H1 (cell line): ENCODE measurements around the gene ZSCAN10. TPM values are rescaled to one million over a fixed set of nuclear protein-coding genes. Genes with fewer than 3 reads are reported as not detected.

ENCODE experiments used
- CTCF ChIA-PET: fragments of 300-600 bp; sonication (Branson Sonifier 250); formaldehyde crosslinking; loops from one replicate; lab custom pipeline; 2021; ENCODE audit not compliant: partially characterized antibody; lab: Charles Lee
- POLR2A ChIA-PET: fragments of 300-600 bp; sonication (Branson Sonifier 250); formaldehyde crosslinking; loops from one replicate; lab custom pipeline; 2021; ENCODE audit warnings: inconsistent platforms; ENCODE audit not compliant: partially characterized antibody; lab: Charles Lee
- DNase-seq, 2 experiments: peaks; one replicate each; pipeline versions ENCODE4 v3.0.0 to v3.0.0-alpha.2; 2010 to 2022; ENCODE audit warnings: low spot score in 2 of 2, low read depth in 1 of 2, mixed read lengths in 1 of 2
- FAIRE-seq: peaks from 2 replicates; lab custom pipeline; 2011; peaks lifted over from hg19 to GRCh38; lab: Jason Lieb, UNC
- H2AFZ ChIP-seq: 2 replicates; pipeline ENCODE4 v1.8.1; 2012; ENCODE audit warnings: low read length, inconsistent platforms
- H2AK5ac ChIP-seq: 2 replicates; pipeline ENCODE4 v1.6.1; 2013; ENCODE audit warnings: low read depth, low read length
- H2BK120ac ChIP-seq: replicated peaks from 2 replicates; pipeline ENCODE3; 2013; ENCODE audit warnings: low read depth, low read length, inconsistent platforms
- H2BK12ac ChIP-seq: 2 replicates; pipeline ENCODE4 v1.6.1; 2013; ENCODE audit warnings: low read depth, low read length
- H2BK15ac ChIP-seq: 2 replicates; pipeline ENCODE4 v1.6.1; 2013; ENCODE audit warnings: low read length
- H2BK20ac ChIP-seq: 2 replicates; pipeline ENCODE4 v1.6.1; 2013; ENCODE audit warnings: low read length
- H2BK5ac ChIP-seq: 2 replicates; pipeline ENCODE4 v1.6.1; 2013; ENCODE audit warnings: low read depth, low read length
- H3K14ac ChIP-seq: 2 replicates; pipeline ENCODE4 v1.6.1; 2013; ENCODE audit warnings: inconsistent platforms; ENCODE audit not compliant: insufficient read length
- H3K18ac ChIP-seq: 2 replicates; pipeline ENCODE4 v1.6.1; 2013; ENCODE audit warnings: low read length; ENCODE audit errors: extremely low read depth
- H3K23ac ChIP-seq: 2 replicates; pipeline ENCODE4 v1.6.1; 2013; ENCODE audit warnings: inconsistent platforms; ENCODE audit not compliant: insufficient read length
- H3K23me2 ChIP-seq: 2 replicates; pipeline ENCODE4 v1.6.1; 2013; ENCODE audit warnings: low read depth, low read length
- H3K27ac ChIP-seq: 2 replicates; pipeline ENCODE4 v1.6.1; 2011; ENCODE audit warnings: low read depth, low read length, inconsistent platforms
- H3K27me3 ChIP-seq, 4 experiments: replicated peaks in 1 of 4; 1 replicate in 1 of 4; 2 replicates in 3 of 4; pipeline versions ENCODE4 v1.6.1 to v1.8.1; 2011 to 2013; ENCODE audit warnings: low read length in 3 of 4, mild to moderate bottlenecking in 3 of 4, inconsistent platforms in 2 of 4, mixed read lengths in 2 of 4, moderate library complexity in 1 of 4; ENCODE audit not compliant: control insufficient read depth in 3 of 4, insufficient read depth in 3 of 4; ENCODE audit errors: extremely low read depth in 1 of 4
- H3K36me3 ChIP-seq, 4 experiments: 2 replicates each; pipeline versions ENCODE4 v1.6.1 to v1.8.1; 2011 to 2013; ENCODE audit warnings: mild to moderate bottlenecking in 4 of 4, low read length in 3 of 4, moderate library complexity in 2 of 4, control low read depth in 1 of 4, inconsistent platforms in 1 of 4; ENCODE audit not compliant: insufficient read depth in 4 of 4, control insufficient read depth in 2 of 4
- H3K4ac ChIP-seq: replicated peaks from 2 replicates; pipeline ENCODE3; 2013; ENCODE audit warnings: low read length, low read depth, mixed read lengths, inconsistent platforms; ENCODE audit not compliant: insufficient read length
- H3K4me1 ChIP-seq, 4 experiments: replicated peaks in 1 of 4; 1 replicate in 1 of 4; 2 replicates in 3 of 4; pipeline versions ENCODE4 v1.6.1 to v1.8.1; 2011 to 2013; ENCODE audit warnings: low read length in 3 of 4, inconsistent platforms in 2 of 4, mixed read lengths in 1 of 4; ENCODE audit not compliant: insufficient read depth in 4 of 4, control insufficient read depth in 3 of 4
- H3K4me2 ChIP-seq, 2 experiments: 2 replicates each; pipeline versions ENCODE4 v1.6.1 to v1.8.1; 2011 to 2013; ENCODE audit warnings: low read depth in 2 of 2, low read length in 2 of 2, control low read depth in 1 of 2, inconsistent platforms in 1 of 2, mild to moderate bottlenecking in 1 of 2; ENCODE audit not compliant: insufficient read depth in 1 of 2
- H3K4me3 ChIP-seq, 4 experiments: fragments of 200-600, 300-600 bp in 1 of 4; sonication (generic), shearing (Covaris generic), sonication (Bioruptor Twin) in 1 of 4; 2 replicates each; pipeline versions ENCODE4 v1.5.1 to v1.8.1; 2011 to 2016; ENCODE audit warnings: low read length in 4 of 4, low read depth in 3 of 4, control low read depth in 2 of 4, inconsistent platforms in 2 of 4, mild to moderate bottlenecking in 2 of 4, mixed read lengths in 1 of 4, moderate library complexity in 1 of 4; ENCODE audit not compliant: insufficient read depth in 2 of 4; ENCODE audit errors: extremely low read depth in 1 of 4
- H3K56ac ChIP-seq: replicated peaks from 2 replicates; pipeline ENCODE3; 2013; ENCODE audit warnings: low read depth, mild to moderate bottlenecking, mixed read lengths, low read length, inconsistent platforms; ENCODE audit not compliant: insufficient read length
- H3K79me1 ChIP-seq: 2 replicates; pipeline ENCODE4 v1.6.1; 2013; ENCODE audit warnings: low read depth, low read length, control low read depth
- H3K79me2 ChIP-seq, 2 experiments: 2 replicates each; pipeline versions ENCODE4 v1.6.1 to v1.8.1; 2012 to 2013; ENCODE audit warnings: low read length in 2 of 2, mild to moderate bottlenecking in 2 of 2, inconsistent platforms in 1 of 2; ENCODE audit not compliant: insufficient read depth in 2 of 2, control insufficient read depth in 1 of 2
- H3K9ac ChIP-seq, 4 experiments: replicated peaks in 1 of 4; 1 replicate in 1 of 4; 2 replicates in 3 of 4; pipeline versions ENCODE4 v1.6.1 to v1.8.1; 2011 to 2013; ENCODE audit warnings: low read depth in 3 of 4, low read length in 3 of 4, control low read depth in 2 of 4, mild to moderate bottlenecking in 2 of 4, moderate library complexity in 2 of 4, inconsistent platforms in 1 of 4; ENCODE audit errors: extremely low read depth in 1 of 4
- H3K9me3 ChIP-seq, 2 experiments: 2 replicates each; pipeline versions ENCODE4 v1.6.1 to v1.8.1; 2012 to 2013; ENCODE audit warnings: mild to moderate bottlenecking in 2 of 2, moderate library complexity in 2 of 2, control low read depth in 1 of 2, inconsistent platforms in 1 of 2, low read depth in 1 of 2, low read length in 1 of 2, mixed read lengths in 1 of 2; ENCODE audit not compliant: insufficient read depth in 2 of 2
- H4K20me1 ChIP-seq, 2 experiments: replicated peaks in 1 of 2; 2 replicates each; pipeline versions ENCODE3 to v1.8.1; 2011 to 2013; ENCODE audit warnings: inconsistent platforms in 2 of 2, low read length in 2 of 2, mild to moderate bottlenecking in 1 of 2; ENCODE audit not compliant: insufficient read depth in 2 of 2, control insufficient read depth in 1 of 2
- H4K5ac ChIP-seq: 2 replicates; pipeline ENCODE4 v1.6.1; 2013; ENCODE audit warnings: low read length, low read depth, mixed read lengths, inconsistent platforms; ENCODE audit not compliant: insufficient read length
- H4K8ac ChIP-seq: 2 replicates; pipeline ENCODE4 v1.8.0; 2013; ENCODE audit warnings: mild to moderate bottlenecking, moderate library complexity, low read length, inconsistent platforms; ENCODE audit not compliant: insufficient read depth; ENCODE audit errors: extremely low read depth
- H4K91ac ChIP-seq: replicated peaks from 2 replicates; pipeline ENCODE3; 2013; ENCODE audit warnings: low read length, mixed read lengths, inconsistent platforms; ENCODE audit not compliant: insufficient read length
- EGR1 ChIP-seq: IDR thresholded peaks from 2 replicates; pipeline ENCODE4 v1.6.1; 2011; ENCODE audit warnings: low read depth, low read length, borderline replicate concordance
- HDAC6 ChIP-seq: IDR thresholded peaks from one replicate; pipeline ENCODE4 v1.7.1; 2012; ENCODE audit warnings: low read depth, mild to moderate bottlenecking, inconsistent platforms, low read length, moderate library complexity
- SIN3A ChIP-seq, 2 experiments: IDR thresholded peaks in 1 of 2; conservative IDR thresholded peaks in 1 of 2; 2 replicates each; pipeline ENCODE4 v1.6.1; 2011 to 2012; ENCODE audit warnings: low read length in 2 of 2, improper control_type of control experiment in 1 of 2, low read depth in 1 of 2, mild to moderate bottlenecking in 1 of 2
- SP2 ChIP-seq: IDR thresholded peaks from 2 replicates; pipeline ENCODE4 v1.6.1; 2012; ENCODE audit warnings: mild to moderate bottlenecking, low read length, inconsistent platforms
- TCF12 ChIP-seq: IDR thresholded peaks from 2 replicates; pipeline ENCODE4 v1.6.1; 2011; ENCODE audit warnings: low read depth, mild to moderate bottlenecking, low read length
- WGBS, 2 experiments: shearing (Covaris generic) in 1 of 2; methylation state at CpG; one replicate each; pipeline versions ENCODE4 v1.1.6 to v1.1.7; 2013 to 2015; ENCODE audit warnings: low lambda C conversion rate in 2 of 2, mixed read lengths in 2 of 2, inconsistent platforms in 1 of 2, low coverage in 1 of 2, missing lambda C conversion rate in 1 of 2; ENCODE audit not compliant: insufficient replicate concordance in 2 of 2, insufficient coverage in 1 of 2, insufficient read length in 1 of 2; ENCODE audit errors: extremely low coverage in 1 of 2, missing lambda C conversion rate in 1 of 2; 5-methylcytosine and 5-hydroxymethylcytosine counted together
- polyA plus RNA-seq, 7 experiments: library from polyadenylated mRNA; depleted of rRNA in 3 of 7; stranded (reverse) in 5 of 7; unstranded in 2 of 7; fragments of >200 nt in 5 of 7; fragments of 200-250 nt in 2 of 7; gene quantifications; 1 replicate in 5 of 7; 2 replicates in 1 of 7; 4 replicates in 1 of 7; pipeline versions ENCODE4 v1.2.1 to v1.2.3, GENCODE V29; 2011 to 2013; ENCODE audit warnings: missing spikeins in 2 of 7, mixed read lengths in 2 of 7
- total RNA-seq: library from RNA; stranded (reverse); fragmentation: NEBNext Ultra II Directional; extraction: Animal tissue kit (Norgen Biotek cat#: 25700); gene quantifications from 2 replicates; pipeline ENCODE4 v1.2.1, GENCODE V29; 2021

The ZSCAN10 gene
- total and polyA plus RNA-seq, 2 of the 8 experiments (the other 6 are each of a cell fraction or from before 2014, with no cell fraction given) = 209 to 314 TPM

DNA sequence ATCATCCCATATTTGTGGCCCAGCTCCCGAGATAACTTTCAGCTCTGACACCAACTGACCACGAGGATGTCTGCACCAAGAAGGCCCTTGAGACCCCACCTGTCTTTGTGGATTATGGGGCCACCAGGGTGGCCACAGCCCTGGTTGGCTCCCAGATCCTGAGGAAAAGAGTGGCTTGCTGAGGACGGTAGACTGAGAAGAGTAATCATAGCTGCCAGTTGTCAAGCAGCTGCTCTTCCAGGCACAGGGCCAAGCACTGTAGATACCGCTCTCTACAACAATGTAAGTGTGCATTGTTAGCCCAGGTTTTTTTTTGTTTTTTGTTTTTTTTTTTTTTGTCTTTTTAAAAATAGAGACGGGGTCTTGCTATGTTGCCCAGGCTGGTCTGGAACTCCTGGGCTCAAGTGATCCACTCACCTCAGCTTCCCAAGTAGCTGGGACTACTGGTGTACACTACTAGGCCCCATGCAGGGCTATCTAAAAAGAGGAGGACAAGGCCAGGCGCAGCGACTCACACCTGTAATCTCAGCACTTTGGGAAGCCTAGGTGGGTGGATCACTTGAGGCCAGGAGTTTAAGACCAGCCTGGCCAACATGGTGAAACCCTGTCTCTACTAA, 22.9 kb upstream of the ZSCAN10 start:
- H2BK12ac ChIP-seq = no peak overlapping the region
- H3K23ac ChIP-seq = no peak overlapping the region
- no peak for FAIRE-seq
- H2BK20ac ChIP-seq = no peak overlapping the region
- no peak overlapping the region for H4K91ac ChIP-seq
- no peaks in the 10 kb centered on the region for H3K79me2 ChIP-seq
- H3K4ac ChIP-seq = no peak overlapping the region
- H3K9ac ChIP-seq = no peak overlapping the region
- no peak overlapping the region for H3K56ac ChIP-seq
- H3K23me2 ChIP-seq = peaks cover 10% of the 10 kb centered on the region
- peaks cover 0 to 19% (median 6%) of the 10 kb centered on the region in 4 experiments; a peak in 5 of 8 replicates for H3K36me3 ChIP-seq
- no peak overlapping the region for H4K8ac ChIP-seq
- no peak overlapping the region for H2BK5ac ChIP-seq
- no peak overlapping the region for H4K5ac ChIP-seq
- no peak overlapping the region for H2AK5ac ChIP-seq
- H3K27me3 ChIP-seq = no peaks in the 10 kb centered on the region
- H2AFZ ChIP-seq = no peak overlapping the region
- ChIA-PET POLR2A (interaction anchor here (1.1 to 7.2 kb wide), 8 partner anchors 9 to 42 kb away, joined by 3 to 168 read pairs (median 11); partner anchors contain the start of genes ZNF205, ZNF213 and ZSCAN10), CTCF (interaction anchor here (0.5 to 36.8 kb wide), 9 partner anchors 10 to 91 kb away, joined by 3 to 619 read pairs (median 5); partner anchors contain the start of genes IL32, ZNF205, ZNF213 and ZSCAN10)
- WGBS, 2 experiments = 94% methylated on average over 7 of the region's 7 CpGs; no CpG with 5 or more reads in 1 of the 2 experiments
- H2BK15ac ChIP-seq = no peak overlapping the region
- H3K14ac ChIP-seq = no peak overlapping the region
- DNase-seq = no peak
- peaks cover 0 to 5% of the 10 kb centered on the region in 2 experiments for H4K20me1 ChIP-seq
- no peak overlapping the region for H2BK120ac ChIP-seq
- TF ChIP-seq TCF12 (no peak), SIN3A (conservative IDR thresholded peaks at IDR 0.05 in 1 of 2, IDR thresholded peaks at IDR 0.05 in 1 of 2; ENCODE audit: low read depth in 1 of 2, low read length in 2 of 2) (no peak), EGR1 (no peak), HDAC6 (no peak), SP2 (no peak)
- no peak overlapping the region for H3K4me2 ChIP-seq
- H3K18ac ChIP-seq = no peak overlapping the region
- H3K4me3 ChIP-seq = no peak overlapping the region
- no peaks in the 10 kb centered on the region for H3K79me1 ChIP-seq
- no peak overlapping the region for H3K27ac ChIP-seq
- H3K4me1 ChIP-seq = peaks cover 0 to 3% (median 1%) of the 10 kb centered on the region in 4 experiments; a peak in 3 of 7 replicates
- no peaks in the 10 kb centered on the region for H3K9me3 ChIP-seq
